Measurements from ENCODE around the gene SCN3B. TPM values are rescaled to one million over a fixed set of nuclear protein-coding genes. Genes with fewer than 3 reads are reported as not detected.

SCN3B gene
- total RNA-seq, 1 experiment from 2014 or later, result 0.77 TPM

DNA sequence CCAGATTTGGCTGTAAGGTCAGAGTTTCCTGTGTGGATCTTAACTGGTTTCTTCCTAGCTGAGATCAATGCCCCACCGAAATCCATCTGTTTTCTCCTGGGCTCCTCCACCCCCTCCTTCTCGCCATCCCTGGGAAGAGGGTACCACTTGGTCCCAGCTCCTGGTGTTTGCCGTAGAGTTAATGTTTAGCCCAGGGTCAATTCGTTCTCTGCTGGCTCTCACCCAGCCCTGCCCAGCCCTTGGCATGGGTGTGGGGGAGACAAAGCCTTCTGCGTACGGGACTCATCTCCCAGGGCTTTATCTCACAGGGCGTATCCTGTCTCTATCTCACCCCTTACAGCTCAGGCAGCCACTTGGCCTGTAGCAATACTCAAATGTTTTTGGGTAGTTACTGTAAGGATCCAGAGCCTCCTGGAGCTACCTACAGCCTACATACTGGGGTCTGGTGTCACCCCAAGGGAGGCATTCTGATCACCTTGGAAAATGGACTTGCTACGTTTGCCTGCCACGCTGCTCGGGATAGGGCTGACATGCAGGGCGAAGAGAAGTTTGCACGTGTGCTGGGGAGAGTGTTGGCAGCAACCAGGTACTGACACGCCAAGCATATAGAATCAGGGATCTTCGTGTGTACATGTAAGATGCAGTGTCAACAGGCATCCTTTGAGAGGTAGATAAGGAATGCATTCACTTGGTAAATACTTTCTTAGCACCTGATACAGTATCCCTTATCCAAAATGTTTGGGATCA is 66.1 kb downstream of the SCN3B start:
- Histone ChIP-seq H2AK5ac (ENCODE audit: insufficient read length, low read length) (no peak overlapping the region), H3K27ac (ENCODE audit: insufficient read length, low read depth, low read length) (no peak overlapping the region), H3T11ph (ENCODE audit: low read length) (no peak overlapping the region), H2BK120ac (ENCODE audit: low read depth, low read length, poor library complexity, severe bottlenecking) (no peak overlapping the region), H4K5ac (ENCODE audit: insufficient read length, low read depth, low read length) (no peak overlapping the region), H3K4me1 (ENCODE audit: insufficient read depth, low read length) (no peaks in the 10 kb centered on the region; the same call in 1 of the 2 replicates), H3K56ac (ENCODE audit: insufficient read length, low read depth, low read length) (no peak overlapping the region), H3K27me3 (ENCODE audit: insufficient read depth, low read length) (no peaks in the 10 kb centered on the region), H2BK15ac (ENCODE audit: low read depth, low read length) (no peak overlapping the region), H3K18ac (ENCODE audit: insufficient read length, low read depth, low read length) (no peak overlapping the region), H3K9me3 (ENCODE audit: control insufficient read depth, low read depth, low read length) (no peaks in the 10 kb centered on the region), H2BK5ac (ENCODE audit: insufficient read length, low read length) (no peak overlapping the region), H3K4ac (ENCODE audit: low read depth, low read length) (no peak overlapping the region), H3K9ac (ENCODE audit: extremely low read depth, insufficient read length, low read length) (no peak overlapping the region), H4K20me1 (ENCODE audit: control insufficient read depth, insufficient read depth, insufficient read length) (no peaks in the 10 kb centered on the region), H2AFZ (ENCODE audit: low read length) (no peak overlapping the region), H3K23ac (ENCODE audit: insufficient read length, low read depth, low read length) (no peak overlapping the region), H3K79me1 (ENCODE audit: insufficient read depth, low read depth, low read length, poor library complexity, severe bottlenecking) (no peaks in the 10 kb centered on the region), H3K4me2 (ENCODE audit: insufficient read depth, insufficient read length, low read length) (no peak overlapping the region), H2BK20ac (ENCODE audit: low read depth, low read length, poor library complexity, severe bottlenecking) (no peak overlapping the region), H3K79me2 (ENCODE audit: insufficient read depth, low read length) (no peaks in the 10 kb centered on the region), H3K14ac (ENCODE audit: insufficient read depth, low read length) (no peak overlapping the region), H3K23me2 (ENCODE audit: insufficient read length, low read depth, low read length, poor library complexity, severe bottlenecking) (no peaks in the 10 kb centered on the region), H4K8ac (replicated peaks; ENCODE audit: insufficient read length, low read depth, low read length) (no peak overlapping the region), H2BK12ac (ENCODE audit: insufficient read length, low read depth, low read length) (no peak overlapping the region), H4K91ac (ENCODE audit: insufficient read length, low read depth, low read length) (no peak overlapping the region)
- H3K4me1 Mint-ChIP-seq, result peaks cover 18 to 21% of the 10 kb centered on the region in 2 experiments
- TF ChIP-seq, protein P1, sequence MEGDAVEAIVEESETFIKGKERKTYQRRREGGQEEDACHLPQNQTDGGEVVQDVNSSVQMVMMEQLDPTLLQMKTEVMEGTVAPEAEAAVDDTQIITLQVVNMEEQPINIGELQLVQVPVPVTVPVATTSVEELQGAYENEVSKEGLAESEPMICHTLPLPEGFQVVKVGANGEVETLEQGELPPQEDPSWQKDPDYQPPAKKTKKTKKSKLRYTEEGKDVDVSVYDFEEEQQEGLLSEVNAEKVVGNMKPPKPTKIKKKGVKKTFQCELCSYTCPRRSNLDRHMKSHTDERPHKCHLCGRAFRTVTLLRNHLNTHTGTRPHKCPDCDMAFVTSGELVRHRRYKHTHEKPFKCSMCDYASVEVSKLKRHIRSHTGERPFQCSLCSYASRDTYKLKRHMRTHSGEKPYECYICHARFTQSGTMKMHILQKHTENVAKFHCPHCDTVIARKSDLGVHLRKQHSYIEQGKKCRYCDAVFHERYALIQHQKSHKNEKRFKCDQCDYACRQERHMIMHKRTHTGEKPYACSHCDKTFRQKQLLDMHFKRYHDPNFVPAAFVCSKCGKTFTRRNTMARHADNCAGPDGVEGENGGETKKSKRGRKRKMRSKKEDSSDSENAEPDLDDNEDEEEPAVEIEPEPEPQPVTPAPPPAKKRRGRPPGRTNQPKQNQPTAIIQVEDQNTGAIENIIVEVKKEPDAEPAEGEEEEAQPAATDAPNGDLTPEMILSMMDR (conservative IDR thresholded peaks at IDR 0.05), result no peak
- DNase-seq, result no peak
- no CpG with 5 or more reads among the region's 14 CpGs for WGBS (ENCODE audit: extremely low coverage, insufficient read length, low lambda C conversion rate)
- no peaks in the 10 kb centered on the region for H3K27me3 Mint-ChIP-seq (ENCODE audit: low read depth)
- H3K9me3 Mint-ChIP-seq, result no peaks in the 10 kb centered on the region
- no peak overlapping the region for H3K27ac Mint-ChIP-seq
- peaks cover 3 to 7% (median 3%) of the 10 kb centered on the region in 3 experiments; a peak in 6 of 7 replicates for H3K36me3 Mint-ChIP-seq (ENCODE audit: insufficient read depth in 1 of 3, low read depth in 3 of 3)
- peak overlapping the region in 1 of 2 experiments; percentile 58; a peak in 2 of 5 replicates for H3K4me3 Mint-ChIP-seq

Data from H9 (cell line).